ENCODE results near the gene ICA1.
"Not testable (repeated sequence)": the region's sequence is repeated elsewhere in the genome, so short reads cannot be mapped to it uniquely, and the experiment has no call there.

Gene ICA1

GRCh38 chr7:8128449-8129317 lies 133.3 kb downstream of the ICA1 start:
- no peak for DNase-seq

DNA sequence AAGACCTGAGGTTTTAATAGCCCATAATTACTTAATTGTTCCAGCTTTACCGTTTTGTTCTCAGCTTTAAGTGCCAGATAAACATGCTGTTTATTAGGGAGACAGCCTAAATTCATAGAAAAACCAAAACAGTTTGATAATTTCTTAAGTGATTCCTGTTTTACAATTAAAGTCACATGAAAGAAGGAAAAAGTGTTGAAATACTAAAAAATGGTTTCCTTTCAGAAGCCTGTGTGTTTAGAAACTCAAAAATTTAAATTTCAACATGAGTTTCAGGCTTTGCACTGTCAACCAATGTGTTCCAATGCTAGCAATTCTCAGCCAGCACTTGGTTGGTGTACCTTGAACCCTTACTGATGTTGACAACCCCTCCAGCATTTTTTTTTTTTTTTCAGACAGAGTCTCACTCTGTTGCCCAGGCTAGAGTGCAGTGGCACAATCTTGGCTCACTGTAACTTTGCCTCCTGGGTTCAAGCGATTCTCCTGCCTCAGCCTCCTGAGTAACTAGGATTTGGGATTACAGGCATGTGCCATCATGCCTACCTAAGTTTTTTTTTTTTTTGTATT lies 135.3 kb downstream of the ICA1 start:
- no peak for DNase-seq

- DNase-seq, result peak; percentile 88
Observed at GRCh38 chr7:8125680-8126444, 136.1 kb downstream of the ICA1 start.

GRCh38 chr7:8121243-8121642 lies 140.7 kb downstream of the ICA1 start:
- DNase-seq, result no peak

DNA sequence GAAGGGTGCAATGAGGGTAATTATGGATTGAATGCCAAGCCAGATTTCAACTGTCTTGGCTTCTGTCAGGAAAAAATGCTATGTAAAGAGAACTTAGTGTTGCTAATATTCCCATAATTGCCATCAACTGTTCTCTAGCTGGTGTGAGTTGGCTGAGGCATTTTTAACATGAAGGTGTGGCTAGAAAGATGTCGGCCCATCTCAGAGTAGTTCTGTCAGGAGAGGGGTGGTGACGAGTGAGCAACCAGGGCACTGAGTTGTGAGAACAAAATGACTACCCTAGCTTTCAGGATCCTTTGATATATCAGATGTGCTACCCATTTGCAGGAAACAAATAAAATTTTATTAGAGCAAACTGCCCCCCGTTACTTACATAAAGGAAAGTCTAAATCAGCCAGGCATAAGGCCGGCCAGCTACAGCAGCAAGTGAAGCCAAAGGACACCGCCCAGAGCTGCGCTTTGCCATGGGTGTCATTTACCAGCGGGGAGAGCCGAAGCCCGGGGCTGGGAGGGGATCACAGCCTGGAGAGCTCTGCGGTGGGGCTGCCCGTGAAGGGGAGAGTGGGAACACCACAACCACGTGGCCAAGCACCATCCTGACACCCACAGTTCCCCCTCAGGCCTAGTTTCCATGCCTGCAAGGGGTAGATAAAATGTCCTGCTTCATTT lies 141.4 kb downstream of the ICA1 start:
- no peak for DNase-seq

- DNase-seq, result no peak
Observed at GRCh38 chr7:8119262-8119661, 142.7 kb downstream of the ICA1 start.

DNA sequence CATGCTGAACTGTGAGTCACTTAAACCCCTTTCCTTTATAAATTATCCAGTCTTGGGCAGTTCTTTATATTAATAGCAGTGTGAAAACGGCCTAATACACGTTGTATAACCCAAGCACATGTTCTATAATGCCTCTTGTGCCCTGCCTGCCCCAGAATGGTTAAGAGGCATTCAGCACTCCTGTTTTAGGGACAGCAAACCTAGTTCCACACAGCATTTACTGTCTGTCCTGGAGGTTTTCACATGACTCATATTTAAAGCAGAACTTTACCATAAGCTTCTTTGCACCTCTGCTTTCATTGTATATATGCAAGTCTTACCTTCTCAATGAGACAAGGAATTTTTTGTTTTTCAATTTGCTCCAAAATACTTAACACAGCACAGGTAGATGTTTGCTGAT lies 144.8 kb downstream of the ICA1 start:
- DNase-seq, result no peak

DNA sequence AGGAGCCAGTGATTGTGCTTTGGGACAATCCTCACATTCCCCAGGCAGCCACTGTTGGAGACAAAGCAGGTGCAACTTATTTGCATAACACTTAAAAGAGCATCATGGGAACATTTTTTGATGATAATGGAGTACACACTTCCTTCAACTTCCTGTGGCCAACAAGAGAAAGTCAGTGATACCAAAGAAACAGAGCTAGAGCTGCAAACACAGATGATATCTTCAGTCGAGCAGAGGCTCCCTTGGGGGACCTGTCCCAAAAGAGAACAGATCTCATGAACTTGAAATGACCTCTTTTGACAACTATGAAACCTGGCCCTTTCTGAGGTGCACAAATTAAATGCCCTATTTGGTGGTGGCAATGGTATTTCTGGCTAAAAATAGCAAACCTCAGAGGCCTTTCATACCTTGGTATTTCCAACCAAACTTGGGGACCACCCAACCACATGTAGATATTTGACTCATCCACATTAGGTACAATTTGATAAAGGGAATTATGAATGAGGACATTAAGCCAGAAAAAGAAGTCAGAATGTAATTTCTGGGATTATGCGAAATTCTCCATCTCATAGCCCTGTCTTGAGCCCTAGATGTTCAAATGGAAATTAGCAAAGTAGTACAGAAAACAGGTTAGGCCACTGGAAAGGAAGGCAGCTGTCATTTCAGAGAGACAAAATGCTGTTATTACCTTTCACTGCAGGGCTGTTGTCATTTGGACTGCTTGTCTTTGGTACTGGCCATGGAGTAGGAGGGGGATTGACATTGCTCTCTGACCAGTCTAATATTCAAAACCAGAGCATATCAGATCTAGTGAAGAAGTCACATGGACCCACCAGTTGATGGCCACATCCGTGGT lies 146.2 kb downstream of the ICA1 start:
- no peak for DNase-seq

GRCh38 chr7:8114175-8114574 lies 147.8 kb downstream of the ICA1 start:
- no peak for DNase-seq

DNA sequence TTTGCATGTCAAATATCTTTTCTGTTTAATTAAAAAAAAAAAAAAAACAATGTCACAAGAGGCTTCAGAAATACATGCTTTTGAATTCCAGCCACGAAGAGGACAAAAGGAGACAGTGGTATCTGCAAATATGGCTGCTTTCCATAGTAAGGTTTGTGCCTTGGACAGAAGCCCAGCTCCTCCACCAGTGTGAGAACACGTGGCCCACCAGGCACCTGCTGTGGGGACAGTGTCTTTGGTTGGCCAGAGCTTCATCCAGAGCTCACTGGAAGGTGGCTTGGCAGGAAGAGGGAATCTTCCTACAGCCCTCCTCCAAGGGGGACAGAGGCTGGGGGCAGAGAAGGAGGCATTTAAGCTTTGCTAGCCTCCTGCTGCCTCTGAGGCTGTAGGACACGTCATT lies 148.8 kb downstream of the ICA1 start:
- DNase-seq, result no peak

- no peak for DNase-seq
Observed at GRCh38 chr7:8112685-8113084, 149.3 kb downstream of the ICA1 start.

DNA sequence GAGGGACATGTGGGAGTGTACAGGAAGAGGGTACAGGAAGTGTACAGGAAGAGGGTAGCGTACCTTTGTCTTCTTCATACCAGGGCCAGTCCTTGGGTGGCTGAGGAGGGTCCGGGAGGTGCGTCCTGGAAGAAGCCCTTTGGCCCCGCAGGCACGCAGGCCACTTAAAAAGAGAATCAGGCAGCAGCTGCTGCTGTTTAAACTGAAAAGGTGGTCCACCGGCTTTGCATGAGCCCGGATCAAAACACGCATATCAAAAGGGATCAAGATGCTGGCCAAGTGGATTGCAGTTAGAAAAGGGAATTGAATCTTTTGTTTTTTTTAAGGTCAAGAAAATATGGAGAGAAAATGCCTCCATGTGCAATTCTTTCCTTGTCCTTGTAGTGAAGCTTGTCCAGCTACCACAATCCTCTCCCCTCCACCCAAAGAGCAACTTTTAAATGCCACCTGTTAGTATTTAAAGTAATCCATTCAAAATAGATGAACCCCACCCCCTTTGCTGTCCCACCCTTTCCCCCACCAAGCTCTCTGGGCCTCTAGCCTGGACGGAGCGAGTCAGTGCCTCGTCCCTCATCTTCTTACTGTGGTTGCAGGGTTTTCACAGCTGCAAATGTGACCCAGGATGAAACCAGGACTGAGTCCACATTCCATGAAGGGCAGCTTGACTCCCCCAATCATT lies 150.5 kb downstream of the ICA1 start:
- no peak for DNase-seq

DNA sequence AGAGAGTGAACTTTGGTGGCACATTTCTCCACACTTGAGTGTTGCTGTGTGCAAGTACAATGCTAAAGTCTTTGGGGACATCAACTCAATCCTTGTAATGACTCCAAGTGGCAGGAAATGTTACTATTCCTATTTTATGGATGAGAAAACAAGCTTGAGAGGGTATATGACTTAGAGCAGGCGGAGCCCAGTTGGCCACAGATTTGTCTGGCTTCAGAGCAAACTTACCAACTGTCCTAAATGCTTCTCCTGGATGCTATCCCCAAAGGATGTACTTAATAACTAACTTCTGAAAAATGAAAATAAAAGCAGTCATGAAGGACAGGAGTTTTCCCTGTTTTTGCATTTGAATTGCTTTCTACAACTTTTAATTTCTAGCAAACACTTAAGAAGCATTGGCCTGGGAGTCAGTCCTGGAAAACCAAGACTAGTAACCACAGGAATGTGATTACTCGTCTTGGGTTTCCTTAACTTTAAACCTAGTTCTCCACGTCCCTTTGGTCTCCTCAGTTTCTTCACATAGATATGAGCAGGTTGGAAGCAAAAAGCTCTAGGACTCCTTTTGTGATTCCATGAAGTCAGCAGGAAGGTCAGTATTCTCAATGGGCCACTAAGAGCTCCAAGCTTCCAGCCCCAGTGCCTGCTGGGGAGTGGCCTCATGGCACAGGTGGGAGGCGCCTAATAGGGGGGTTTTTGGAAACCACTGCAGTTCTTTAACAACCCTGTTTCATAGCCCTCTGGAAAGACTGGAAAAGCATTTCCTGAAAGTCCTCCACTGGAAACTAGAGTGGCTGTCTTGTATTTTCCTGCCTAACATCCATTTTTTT lies 152.6 kb downstream of the ICA1 start:
- no peak for DNase-seq

GRCh38 chr7:8105449-8106095 lies 156.4 kb downstream of the ICA1 start:
- DNase-seq, result no peak

DNA sequence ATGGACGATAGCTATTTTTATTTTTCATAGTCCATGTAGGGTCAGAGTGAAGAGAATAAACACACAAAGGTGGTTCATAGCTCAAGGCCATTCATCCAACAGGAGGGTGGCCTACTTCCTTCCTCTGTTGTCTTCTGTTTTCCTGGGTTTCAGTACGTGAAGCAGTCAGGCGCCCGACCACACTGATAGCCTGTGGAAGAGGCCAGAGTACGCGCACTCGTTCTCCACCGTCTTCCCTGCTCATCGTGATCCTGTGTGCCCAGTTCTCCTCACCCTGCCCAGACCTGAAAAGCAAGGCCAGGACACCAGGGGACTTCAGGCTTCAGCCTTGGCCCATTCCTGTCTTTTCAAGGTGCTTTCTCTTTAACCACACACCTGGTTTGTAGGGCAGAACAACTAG lies 158.7 kb downstream of the ICA1 start:
- no peak for DNase-seq

DNA sequence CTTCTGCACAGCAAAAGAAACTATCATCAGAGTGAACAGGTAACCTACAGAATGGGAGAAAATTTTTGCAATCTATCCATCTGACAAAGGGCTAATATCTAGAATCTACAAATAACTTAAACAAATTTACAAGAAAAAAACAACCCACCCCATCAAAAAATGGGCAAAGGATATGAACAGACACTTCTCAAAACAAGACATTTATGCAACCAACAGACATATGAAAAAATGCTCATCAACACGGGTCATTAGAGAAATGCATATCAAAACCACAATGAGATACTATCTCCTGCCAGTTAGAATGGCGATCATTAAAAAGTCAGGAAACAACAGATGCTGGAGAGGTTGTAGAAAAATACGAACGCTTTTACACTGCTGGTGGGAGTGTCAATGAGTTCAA lies 160.7 kb downstream of the ICA1 start:
- not testable (repeated sequence) for DNase-seq

DNA sequence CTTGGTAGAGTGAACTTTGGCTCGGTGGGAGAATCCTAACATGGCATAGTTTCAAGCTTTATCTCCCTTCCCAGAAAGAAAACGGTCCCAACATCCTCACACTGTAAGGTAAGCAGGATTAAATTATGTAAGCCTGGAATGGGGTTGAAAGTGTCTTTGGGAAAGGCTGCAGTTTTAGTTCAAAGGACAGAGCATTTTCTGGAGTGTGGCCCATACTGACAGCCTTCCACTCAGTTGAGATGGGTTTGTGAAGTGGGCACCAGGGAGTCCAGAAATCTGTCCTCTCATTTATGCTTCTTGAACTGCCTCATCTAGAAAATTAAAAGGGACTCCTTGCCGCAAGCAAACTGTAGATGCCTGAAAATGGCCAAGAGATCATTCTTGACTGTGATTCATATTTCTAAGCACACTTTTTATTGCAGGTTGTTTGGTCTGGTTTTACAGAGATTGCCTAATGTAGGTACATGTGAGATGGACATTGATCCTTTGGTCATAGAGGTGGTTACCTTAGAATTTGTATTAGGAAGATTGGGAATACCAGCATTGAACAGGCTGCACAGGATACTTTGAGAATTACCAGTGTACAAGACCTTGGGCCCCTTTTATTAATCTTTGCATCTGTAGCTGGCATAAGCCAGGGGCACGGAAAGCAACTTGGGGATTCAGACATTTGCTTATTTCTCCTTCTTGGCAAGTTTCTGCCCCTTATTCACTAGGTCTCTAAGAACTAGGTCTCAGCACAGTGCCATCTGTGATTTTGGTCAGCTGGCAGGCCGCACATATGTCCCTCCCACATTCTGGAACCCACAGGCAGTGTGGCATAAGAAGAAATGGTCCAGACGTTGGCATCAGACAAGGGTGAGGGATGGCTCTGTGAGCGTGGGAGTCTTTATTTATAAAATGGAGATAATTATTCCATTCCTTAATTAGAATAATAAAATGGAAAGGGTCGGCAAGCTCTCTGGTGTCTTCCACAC lies 167.5 kb downstream of the ICA1 start:
- DNase-seq, result no peak

DNA sequence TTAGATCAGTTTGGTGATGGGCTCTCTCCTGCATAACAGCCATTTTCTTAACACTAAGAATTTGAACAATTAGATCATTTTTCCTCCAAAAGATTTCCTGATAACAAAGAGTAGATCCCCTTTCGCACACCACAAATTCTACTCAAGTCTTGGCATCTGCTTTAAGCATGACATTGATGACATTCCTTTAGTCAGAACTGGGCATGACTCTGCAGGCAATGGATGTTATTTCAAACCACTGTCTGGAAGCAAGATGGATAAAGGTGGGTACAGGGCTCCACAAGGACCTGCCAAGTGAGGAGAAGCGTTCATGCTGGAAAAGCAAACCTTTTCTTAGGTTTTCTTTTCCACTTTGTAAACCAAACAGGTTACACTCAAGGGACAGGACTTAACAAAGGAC lies 169.8 kb downstream of the ICA1 start:
- no peak for DNase-seq
